ENCODE results near the gene RAB3IP. TPM values are rescaled to one million over a fixed set of nuclear protein-coding genes. Genes with fewer than 3 reads are reported as not detected.

Gene RAB3IP
- total and polyA plus RNA-seq, 8 donors, result 13.9 to 33.0 (median 22.1) TPM

- Histone ChIP-seq H3K4me1 (peaks cover 0 to 6% (median 2%) of the 10 kb centered on the region in 4 donors), H3K27ac (no peak overlapping the region), H3K36me3 (no peaks in the 10 kb centered on the region), H3K27me3 (no peaks in the 10 kb centered on the region), H3K4me3 (no peak overlapping the region), H3K9me3 (no peaks in the 10 kb centered on the region)
- TF ChIP-seq POLR2A (IDR thresholded peaks at IDR 0.05), result no peak
- no peak for TF ChIP-seq EP300 (IDR thresholded peaks at IDR 0.05)
- TF ChIP-seq POLR2AphosphoS5 (IDR thresholded peaks at IDR 0.05), result no peak
- no peak for TF ChIP-seq CTCF (IDR thresholded peaks at IDR 0.05)
- intact Hi-C loops (cut with DNase I; ENCODE audit: low total_unique reads), result no loop called here
- 92 to 96% (median 94%) methylated on average over 13 of the region's 13 CpGs for WGBS, 5 donors
- DNase-seq, result no peak
Observed at GRCh38 chr12:69836015-69836414, 97.4 kb downstream of the RAB3IP start.

- no peak for DNase-seq
- intact Hi-C loops (cut with DNase I; ENCODE audit: low total_unique reads), result no loop called here
- no peak overlapping the region for H3K27ac ChIP-seq
- H3K27me3 ChIP-seq, result peaks cover 0 to 4% (median 0%) of the 10 kb centered on the region in 3 donors
- WGBS, 5 donors, result 89 to 96% (median 90%) methylated on average over 4 of the region's 4 CpGs
- no peaks in the 10 kb centered on the region for H3K9me3 ChIP-seq
- H3K4me3 ChIP-seq, result no peak overlapping the region
- no peaks in the 10 kb centered on the region for H3K36me3 ChIP-seq
- H3K4me1 ChIP-seq, result peaks cover 0 to 6% (median 2%) of the 10 kb centered on the region in 4 donors
- TF ChIP-seq POLR2AphosphoS5 (IDR thresholded peaks at IDR 0.05) (no peak), EP300 (IDR thresholded peaks at IDR 0.05) (no peak), POLR2A (IDR thresholded peaks at IDR 0.05) (no peak), CTCF (IDR thresholded peaks at IDR 0.05) (no peak)
Observed at GRCh38 chr12:69837191-69837590, 98.5 kb downstream of the RAB3IP start.

GRCh38 chr12:69837657-69838415, 99.2 kb downstream of the RAB3IP start:
- TF ChIP-seq POLR2A (IDR thresholded peaks at IDR 0.05), result no peak
- TF ChIP-seq EP300 (IDR thresholded peaks at IDR 0.05), result no peak
- TF ChIP-seq POLR2AphosphoS5 (IDR thresholded peaks at IDR 0.05), result no peak
- TF ChIP-seq CTCF (IDR thresholded peaks at IDR 0.05), result no peak
- DNase-seq, result no peak
- peaks cover 0 to 6% (median 2%) of the 10 kb centered on the region in 4 donors for H3K4me1 ChIP-seq
- no peak overlapping the region for H3K27ac ChIP-seq
- no peaks in the 10 kb centered on the region for H3K9me3 ChIP-seq
- no peak overlapping the region for H3K4me3 ChIP-seq
- peaks cover 0 to 4% (median 0%) of the 10 kb centered on the region in 3 donors for H3K27me3 ChIP-seq
- no peaks in the 10 kb centered on the region for H3K36me3 ChIP-seq
- intact Hi-C loops (cut with DNase I; ENCODE audit: low total_unique reads), result no loop called here
- 36 to 61% (median 46%) methylated on average over 4 of the region's 4 CpGs for WGBS, 5 donors

GRCh38 chr12:69840727-69841126, 102.1 kb downstream of the RAB3IP start:
- DNase-seq, result no peak
- Histone ChIP-seq H3K9me3 (no peaks in the 10 kb centered on the region), H3K27ac (no peak overlapping the region), H3K27me3 (peaks cover 0 to 4% (median 0%) of the 10 kb centered on the region in 3 donors), H3K4me3 (no peak overlapping the region), H3K4me1 (peaks cover 0 to 6% (median 2%) of the 10 kb centered on the region in 4 donors), H3K36me3 (no peaks in the 10 kb centered on the region)
- TF ChIP-seq POLR2AphosphoS5 (IDR thresholded peaks at IDR 0.05) (no peak), EP300 (IDR thresholded peaks at IDR 0.05) (no peak), CTCF (IDR thresholded peaks at IDR 0.05) (no peak), POLR2A (IDR thresholded peaks at IDR 0.05) (no peak)
- 26 to 42% (median 35%) methylated on average over 3 of the region's 3 CpGs for WGBS, 5 donors
- intact Hi-C loops (cut with DNase I; ENCODE audit: low total_unique reads), result no loop called here
